Astrocyte of the spinal cord (primary cell): Measurements from ENCODE around the gene TRPM5.

Source experiments
- DNase-seq: peaks from one replicate; pipeline ENCODE4 v3.0.0; 2011; ENCODE audit warnings: low read depth, low spot score
- H3K4me3 ChIP-seq: 2 replicates; pipeline ENCODE4 v1.5.1; 2011; ENCODE audit warnings: low read depth, mild to moderate bottlenecking, low read length, moderate library complexity
- in situ Hi-C: cut with HindIII; loops from 2 replicates; pipeline ENCODE4 v1.10.0; 2017; ENCODE audit warnings: low sequenced_read_pairs
- TF ChIP-seq, protein P1 (sequence below): IDR thresholded peaks from 2 replicates; pipeline ENCODE4 v1.5.1; 2012; ENCODE audit warnings: low read depth, mild to moderate bottlenecking, low read length, inconsistent platforms

The TRPM5 gene

GRCh38 chr11:2394818-2395105 lies 49.6 kb downstream of the TRPM5 start:
- TF ChIP-seq, protein P1, sequence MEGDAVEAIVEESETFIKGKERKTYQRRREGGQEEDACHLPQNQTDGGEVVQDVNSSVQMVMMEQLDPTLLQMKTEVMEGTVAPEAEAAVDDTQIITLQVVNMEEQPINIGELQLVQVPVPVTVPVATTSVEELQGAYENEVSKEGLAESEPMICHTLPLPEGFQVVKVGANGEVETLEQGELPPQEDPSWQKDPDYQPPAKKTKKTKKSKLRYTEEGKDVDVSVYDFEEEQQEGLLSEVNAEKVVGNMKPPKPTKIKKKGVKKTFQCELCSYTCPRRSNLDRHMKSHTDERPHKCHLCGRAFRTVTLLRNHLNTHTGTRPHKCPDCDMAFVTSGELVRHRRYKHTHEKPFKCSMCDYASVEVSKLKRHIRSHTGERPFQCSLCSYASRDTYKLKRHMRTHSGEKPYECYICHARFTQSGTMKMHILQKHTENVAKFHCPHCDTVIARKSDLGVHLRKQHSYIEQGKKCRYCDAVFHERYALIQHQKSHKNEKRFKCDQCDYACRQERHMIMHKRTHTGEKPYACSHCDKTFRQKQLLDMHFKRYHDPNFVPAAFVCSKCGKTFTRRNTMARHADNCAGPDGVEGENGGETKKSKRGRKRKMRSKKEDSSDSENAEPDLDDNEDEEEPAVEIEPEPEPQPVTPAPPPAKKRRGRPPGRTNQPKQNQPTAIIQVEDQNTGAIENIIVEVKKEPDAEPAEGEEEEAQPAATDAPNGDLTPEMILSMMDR = no peak
- in situ Hi-C loops = no loop called here
- H3K4me3 ChIP-seq = no peak overlapping the region
- DNase-seq = no peak
